Brain microvascular endothelial cell (primary cell): ENCODE data around the gene PLAC1.

Source experiments
- DNase-seq: peaks from one replicate; pipeline ENCODE4 v3.0.0-alpha.2; 2020
- H3K27ac ChIP-seq: fragments of 250-450 bp; sonication (Bioruptor Pico); 2 replicates; pipeline ENCODE4 v1.5.1; 2020; ENCODE audit warnings: mild to moderate bottlenecking, moderate library complexity
- H3K27me3 ChIP-seq: fragments of 250-450 bp; sonication (Bioruptor Pico); replicated peaks from 2 replicates; pipeline ENCODE4 v1.5.1; 2020; ENCODE audit warnings: mild to moderate bottlenecking
- H3K36me3 ChIP-seq: fragments of 250-450 bp; sonication (Bioruptor Pico); replicated peaks from 2 replicates; pipeline ENCODE4 v1.5.1; 2020; ENCODE audit warnings: mild to moderate bottlenecking
- H3K4me3 ChIP-seq: 2 replicates; pipeline ENCODE4 v1.5.1; 2011; ENCODE audit warnings: low read depth, mild to moderate bottlenecking, control low read depth, low read length, moderate library complexity
- in situ Hi-C: cut with HindIII; loops from 2 replicates; pipeline ENCODE4 v1.10.0; 2017; ENCODE audit warnings: low sequenced_read_pairs, low pct_ligation_motif_present
- TF ChIP-seq, protein P1 (sequence below): IDR thresholded peaks from 2 replicates; pipeline ENCODE4 v1.5.1; 2011; ENCODE audit warnings: low read depth, mild to moderate bottlenecking, moderate library complexity, low read length, control low read depth, inconsistent platforms; ENCODE audit errors: missing control alignments

PLAC1 gene

DNA sequence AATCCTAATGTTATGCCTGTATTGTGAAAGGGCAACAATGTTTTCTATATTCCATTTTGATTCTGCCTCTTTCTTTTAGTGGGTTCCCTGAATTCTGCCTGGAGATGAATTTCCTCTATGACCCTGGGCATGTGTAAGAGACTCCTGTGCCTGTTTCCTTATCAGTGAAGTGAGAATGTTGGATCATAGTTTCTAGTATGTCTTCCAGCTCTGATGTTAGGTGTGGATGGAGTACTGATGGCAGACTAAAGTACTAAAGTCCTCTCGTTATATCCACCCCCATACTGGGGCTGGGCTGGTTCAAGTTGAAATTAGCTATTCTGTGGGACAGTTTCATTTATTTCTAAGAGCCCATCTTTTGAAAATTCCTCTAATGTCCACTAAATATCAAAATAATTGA is 29.6 kb downstream of the PLAC1 start:
- TF ChIP-seq, protein P1, sequence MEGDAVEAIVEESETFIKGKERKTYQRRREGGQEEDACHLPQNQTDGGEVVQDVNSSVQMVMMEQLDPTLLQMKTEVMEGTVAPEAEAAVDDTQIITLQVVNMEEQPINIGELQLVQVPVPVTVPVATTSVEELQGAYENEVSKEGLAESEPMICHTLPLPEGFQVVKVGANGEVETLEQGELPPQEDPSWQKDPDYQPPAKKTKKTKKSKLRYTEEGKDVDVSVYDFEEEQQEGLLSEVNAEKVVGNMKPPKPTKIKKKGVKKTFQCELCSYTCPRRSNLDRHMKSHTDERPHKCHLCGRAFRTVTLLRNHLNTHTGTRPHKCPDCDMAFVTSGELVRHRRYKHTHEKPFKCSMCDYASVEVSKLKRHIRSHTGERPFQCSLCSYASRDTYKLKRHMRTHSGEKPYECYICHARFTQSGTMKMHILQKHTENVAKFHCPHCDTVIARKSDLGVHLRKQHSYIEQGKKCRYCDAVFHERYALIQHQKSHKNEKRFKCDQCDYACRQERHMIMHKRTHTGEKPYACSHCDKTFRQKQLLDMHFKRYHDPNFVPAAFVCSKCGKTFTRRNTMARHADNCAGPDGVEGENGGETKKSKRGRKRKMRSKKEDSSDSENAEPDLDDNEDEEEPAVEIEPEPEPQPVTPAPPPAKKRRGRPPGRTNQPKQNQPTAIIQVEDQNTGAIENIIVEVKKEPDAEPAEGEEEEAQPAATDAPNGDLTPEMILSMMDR: no peak
- Histone ChIP-seq H3K4me3 (no peak overlapping the region), H3K36me3 (no peaks in the 10 kb centered on the region), H3K27me3 (no peaks in the 10 kb centered on the region), H3K27ac (no peak overlapping the region)
- in situ Hi-C loops: no loop called here
- DNase-seq: no peak

DNA sequence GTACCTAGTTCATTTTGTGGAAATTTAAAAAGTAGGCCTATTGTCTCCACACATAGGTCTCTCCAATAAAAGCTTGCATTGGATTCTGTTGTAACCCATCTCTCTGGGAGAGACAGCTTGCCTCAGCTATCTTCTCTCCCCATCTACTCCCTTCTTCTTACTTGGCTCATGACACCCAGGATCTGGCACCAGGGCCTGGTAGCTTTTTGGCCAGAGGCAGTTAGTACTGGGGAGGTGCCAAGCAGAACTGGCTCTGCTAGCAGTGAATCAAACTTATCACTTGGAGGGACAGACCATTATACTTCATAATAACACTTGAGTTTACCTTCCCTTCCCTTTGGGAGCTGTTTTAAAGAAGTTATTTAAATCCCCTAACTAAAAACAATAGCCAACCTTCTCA is 31.8 kb downstream of the PLAC1 start:
- H3K4me3 ChIP-seq: no peak overlapping the region
- H3K36me3 ChIP-seq: no peaks in the 10 kb centered on the region
- H3K27ac ChIP-seq: no peak overlapping the region
- no peaks in the 10 kb centered on the region for H3K27me3 ChIP-seq
- no peak for DNase-seq
- in situ Hi-C loops: no loop called here
- TF ChIP-seq, protein P1: no peak

DNA sequence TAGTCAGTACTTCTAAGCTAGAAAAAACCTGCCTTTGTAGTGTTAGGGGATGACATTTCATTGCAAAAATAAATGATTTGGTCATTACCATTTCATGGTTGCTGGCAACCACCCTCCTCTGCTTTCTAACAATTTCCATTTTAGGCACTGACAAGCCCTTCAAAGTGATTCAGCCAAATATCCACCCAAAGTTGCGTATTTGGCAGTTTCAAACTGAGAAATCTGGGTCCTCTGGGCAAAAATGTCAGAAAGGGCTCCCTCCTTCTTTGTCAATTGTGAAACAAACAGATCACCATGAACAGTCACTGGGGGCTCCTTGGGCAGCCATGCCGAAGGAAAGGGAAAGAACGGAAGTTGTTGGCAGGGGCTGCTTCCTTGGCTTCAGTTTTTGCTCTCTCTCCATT is 33.0 kb downstream of the PLAC1 start:
- in situ Hi-C loops: no loop called here
- no peak overlapping the region for H3K27ac ChIP-seq
- TF ChIP-seq, protein P1: no peak
- DNase-seq: no peak
- no peak overlapping the region for H3K4me3 ChIP-seq
- no peaks in the 10 kb centered on the region for H3K36me3 ChIP-seq
- H3K27me3 ChIP-seq: no peaks in the 10 kb centered on the region

DNA sequence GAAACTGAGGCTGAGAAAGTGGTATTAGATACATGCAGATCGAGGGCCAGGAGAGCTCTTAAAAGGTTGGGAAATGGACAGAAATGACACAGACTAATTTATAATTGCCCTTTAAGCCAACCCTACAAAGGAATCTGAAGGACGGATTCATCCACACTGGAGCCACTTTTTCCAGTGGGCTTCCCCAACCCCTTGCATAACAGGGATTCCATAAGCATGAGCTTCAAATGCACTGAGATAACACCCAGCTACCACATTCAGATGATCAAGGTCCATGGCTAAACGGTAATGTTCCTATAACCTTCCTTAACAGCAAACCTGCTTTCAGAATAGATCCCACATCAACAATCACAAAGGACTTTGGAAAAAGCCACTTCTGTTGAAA is 34.2 kb downstream of the PLAC1 start:
- TF ChIP-seq, protein P1: no peak
- in situ Hi-C loops: no loop called here
- Histone ChIP-seq H3K36me3 (no peaks in the 10 kb centered on the region), H3K27me3 (no peaks in the 10 kb centered on the region), H3K4me3 (no peak overlapping the region), H3K27ac (no peak overlapping the region)
- DNase-seq: no peak

DNA sequence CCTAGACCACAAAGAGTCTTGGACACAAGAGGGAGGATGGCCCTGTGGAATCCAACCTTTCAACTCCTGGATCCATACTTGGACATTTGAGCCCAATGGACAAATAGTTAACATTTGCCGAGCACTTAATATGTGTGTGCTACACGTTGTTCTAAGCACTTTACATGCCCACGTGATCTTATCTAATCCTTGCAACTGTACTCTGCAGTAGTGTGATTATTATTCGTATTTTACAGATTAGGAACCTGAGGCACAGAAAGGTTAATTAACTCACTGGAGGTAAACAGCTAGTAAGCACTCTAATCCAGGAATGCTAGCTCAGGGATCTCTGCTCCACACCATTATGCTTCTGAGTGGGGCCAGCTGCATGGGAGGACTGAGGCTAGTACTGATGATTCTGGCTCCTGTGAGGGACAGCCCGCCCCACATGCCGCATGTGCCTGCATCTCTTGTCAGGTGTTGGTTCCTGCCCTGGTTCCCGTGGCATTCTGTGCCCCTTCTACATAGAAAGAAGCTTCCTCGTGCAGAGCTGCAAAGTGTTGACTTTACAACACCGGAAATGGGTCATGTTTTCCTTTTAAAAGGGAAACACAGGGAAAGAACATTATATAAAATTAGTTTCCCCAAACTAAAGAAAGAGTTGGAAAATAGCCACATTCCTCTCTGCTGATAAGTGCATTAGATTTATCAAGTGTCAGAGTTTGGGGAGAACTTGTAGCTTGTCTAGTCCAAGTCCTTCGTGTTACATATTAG is 34.8 kb downstream of the PLAC1 start:
- DNase-seq: no peak
- TF ChIP-seq, protein P1: no peak
- Histone ChIP-seq H3K27me3 (no peaks in the 10 kb centered on the region), H3K36me3 (no peaks in the 10 kb centered on the region), H3K4me3 (no peak overlapping the region), H3K27ac (peak overlapping the region; percentile 56)
- in situ Hi-C loops: no loop called here

DNA sequence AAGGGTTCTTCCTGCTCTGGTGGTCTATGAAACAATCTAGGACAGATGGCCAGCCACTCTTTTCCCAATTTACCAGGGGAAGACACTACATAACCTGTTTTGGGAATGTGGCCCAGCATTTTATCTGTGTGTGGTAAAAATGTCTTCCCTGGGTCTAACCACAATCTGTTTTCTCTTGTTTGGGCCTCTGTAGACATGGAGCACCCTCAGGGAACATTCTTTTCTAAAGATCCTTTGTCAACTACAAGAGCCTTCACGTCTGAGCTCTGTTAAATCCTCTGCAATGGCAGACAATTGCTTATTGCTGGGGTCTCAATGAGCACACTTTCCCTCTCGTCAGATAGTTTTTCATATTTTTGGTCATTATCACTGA is 35.5 kb downstream of the PLAC1 start:
- Histone ChIP-seq H3K27me3 (no peaks in the 10 kb centered on the region), H3K27ac (peak overlapping the region; percentile 56), H3K36me3 (no peaks in the 10 kb centered on the region), H3K4me3 (no peak overlapping the region)
- no peak for DNase-seq
- in situ Hi-C loops: no loop called here
- TF ChIP-seq, protein P1: no peak
